ENCODE data around the gene FOXP2. TPM values are rescaled to one million over a fixed set of nuclear protein-coding genes. Genes with fewer than 3 reads are reported as not detected.

FOXP2 gene
- total RNA-seq, 8 experiments from 2014 or later: 1.1 to 10.3 (median 6.7) TPM

DNA sequence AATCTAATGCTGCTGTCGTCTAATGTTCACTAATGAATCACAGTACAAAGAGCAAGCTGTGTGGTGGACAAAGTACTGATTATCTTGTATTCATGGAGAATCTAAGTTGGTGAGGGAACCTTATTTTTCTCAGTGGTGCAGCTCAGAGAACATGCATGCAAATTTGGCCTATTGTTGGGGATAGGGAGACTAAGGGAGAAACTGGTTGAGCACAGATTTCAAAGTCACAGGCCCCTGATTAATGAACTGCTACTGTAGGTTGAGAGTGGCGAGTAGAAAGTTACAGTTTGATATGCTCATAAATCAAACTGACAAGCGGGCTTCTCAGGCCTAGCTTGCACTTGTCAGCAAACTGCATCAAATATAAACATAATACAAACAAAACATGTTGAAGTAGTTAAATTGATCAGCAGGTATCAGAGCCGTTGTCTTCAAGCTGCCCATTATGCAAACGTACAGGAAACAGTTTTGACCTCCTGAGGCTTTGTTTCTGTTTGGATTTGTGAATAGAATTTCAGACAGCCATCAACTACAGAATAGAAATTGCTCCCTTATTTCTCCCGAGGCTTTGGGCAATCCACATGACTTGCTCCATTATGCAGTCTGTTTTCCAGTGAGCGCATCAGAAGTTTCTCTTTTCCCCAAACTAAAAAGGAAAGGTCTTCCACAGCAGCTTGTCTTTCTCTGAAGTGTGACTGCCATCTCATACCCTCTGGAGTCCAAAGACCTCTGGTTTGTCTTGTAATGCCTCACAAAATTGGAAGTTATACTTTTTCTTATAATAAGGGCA, 215.8 kb downstream of the FOXP2 start:
- ATAC-seq (replicated peaks in 6 of 8): peak in 5 of 8 experiments; percentile 91 to 94 (median 93)
- no peak overlapping the region for H3K4me3 ChIP-seq
- in situ Hi-C loops (cut with MboI; ENCODE audit: low pct_unique_long_range_greater_than_20kb in 2 of 9, low sequenced_read_pairs in 9 of 9, unreplicated experiment in 9 of 9): no loop called here
- H3K4me1 ChIP-seq (replicated peaks in 1 of 2): peaks cover 10 to 19% of the 10 kb centered on the region in 2 donors
- WGBS, 10 experiments: 18 to 77% (median 41%) methylated on average over 3 to 7 of the region's 7 CpGs
- no peak overlapping the region for H3K27ac ChIP-seq

- Histone ChIP-seq H3K4me3 (no peak overlapping the region), H3K27ac (no peak overlapping the region), H3K4me1 (replicated peaks in 1 of 2) (peaks cover 10 to 19% of the 10 kb centered on the region in 2 donors)
- WGBS, 10 experiments: 64 to 100% (median 93%) methylated on average over 1 to 3 of the region's 3 CpGs; no CpG with 5 or more reads in 1 of the 10 experiments
- ATAC-seq (replicated peaks in 6 of 8): no peak
- in situ Hi-C loops (cut with MboI; ENCODE audit: low pct_unique_long_range_greater_than_20kb in 2 of 9, low sequenced_read_pairs in 9 of 9, unreplicated experiment in 9 of 9): no loop called here
These were observed 216.7 kb downstream of the FOXP2 start for GRCh38 chr7:114631249-114631822.

- WGBS, 10 experiments: 88 to 100% (median 100%) methylated on average over 1 of the region's 1 CpG; no CpG with 5 or more reads in 2 of the 10 experiments
- H3K4me3 ChIP-seq: no peak overlapping the region
- no peak for ATAC-seq (replicated peaks in 6 of 8)
- in situ Hi-C loops (cut with MboI; ENCODE audit: low pct_unique_long_range_greater_than_20kb in 2 of 9, low sequenced_read_pairs in 9 of 9, unreplicated experiment in 9 of 9): no loop called here
- H3K4me1 ChIP-seq (replicated peaks in 1 of 2): peaks cover 0 to 2% of the 10 kb centered on the region in 2 donors
- H3K27ac ChIP-seq: no peak overlapping the region
These were observed 224.8 kb downstream of the FOXP2 start for GRCh38 chr7:114639451-114639850.

DNA sequence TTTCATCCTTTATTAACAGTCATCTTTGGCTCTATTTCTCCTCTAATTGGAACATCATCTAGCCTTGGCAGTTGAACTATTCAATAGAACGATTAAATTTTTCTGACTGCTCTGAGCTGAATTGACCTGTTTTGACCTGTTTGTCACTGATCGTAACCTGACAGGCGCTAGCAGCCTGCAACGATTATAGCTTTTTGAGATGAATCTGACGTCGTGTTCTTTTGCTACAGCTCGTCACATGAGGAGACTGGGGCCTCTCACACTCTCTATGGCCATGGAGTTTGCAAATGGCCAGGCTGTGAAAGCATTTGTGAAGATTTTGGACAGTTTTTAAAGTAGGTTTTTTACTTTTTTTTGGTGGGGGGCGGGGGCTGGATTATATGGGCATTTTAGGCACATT, 229.8 kb downstream of the FOXP2 start:
- peak in 5 of 8 experiments; percentile 61 to 91 (median 88) for ATAC-seq (replicated peaks in 6 of 8)
- WGBS, 10 experiments: 12 to 80% (median 63%) methylated on average over 2 to 8 of the region's 8 CpGs
- H3K4me3 ChIP-seq: no peak overlapping the region

DNA sequence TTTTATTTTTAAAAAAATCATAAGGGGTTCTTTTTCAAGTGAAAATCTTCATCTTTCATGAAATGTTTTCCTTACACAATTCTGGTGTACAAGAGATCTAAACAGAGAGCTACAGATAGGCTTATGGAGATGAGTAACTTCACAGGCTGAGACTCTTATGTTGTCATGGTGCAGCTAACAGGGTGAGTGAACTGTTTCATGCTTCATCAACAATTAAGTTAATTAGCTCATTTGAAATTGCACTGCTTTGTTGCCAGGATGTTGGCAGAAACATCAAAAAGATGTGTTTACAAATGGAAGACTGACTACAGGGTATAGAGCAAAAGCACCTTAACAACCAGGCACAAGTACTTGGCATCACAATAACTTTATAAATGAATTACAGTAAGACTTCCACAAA, 230.8 kb downstream of the FOXP2 start:
- in situ Hi-C loops (cut with MboI; ENCODE audit: low pct_unique_long_range_greater_than_20kb in 2 of 9, low sequenced_read_pairs in 9 of 9, unreplicated experiment in 9 of 9): no loop called here

More for the DNA sequence above, 229.8 kb downstream of the FOXP2 start:
- Histone ChIP-seq H3K27ac (no peak overlapping the region), H3K4me1 (replicated peaks in 1 of 2) (peaks cover 0 to 22% of the 10 kb centered on the region in 2 donors)
- in situ Hi-C loops (cut with MboI; ENCODE audit: low pct_unique_long_range_greater_than_20kb in 2 of 9, low sequenced_read_pairs in 9 of 9, unreplicated experiment in 9 of 9): no loop called here

GRCh38 chr7:114647518-114647917, 232.9 kb downstream of the FOXP2 start:
- no peak overlapping the region for H3K27ac ChIP-seq
- H3K4me3 ChIP-seq: no peak overlapping the region
- peaks cover 6 to 30% of the 10 kb centered on the region in 2 donors for H3K4me1 ChIP-seq (replicated peaks in 1 of 2)
- ATAC-seq (replicated peaks in 6 of 8): no peak
- in situ Hi-C loops (cut with MboI; ENCODE audit: low pct_unique_long_range_greater_than_20kb in 2 of 9, low sequenced_read_pairs in 9 of 9, unreplicated experiment in 9 of 9): no loop called here

More for the DNA sequence above, 230.8 kb downstream of the FOXP2 start:
- Histone ChIP-seq H3K4me3 (no peak overlapping the region), H3K27ac (no peak overlapping the region), H3K4me1 (replicated peaks in 1 of 2) (peaks cover 0 to 28% of the 10 kb centered on the region in 2 donors)
- peak in 5 of 8 experiments; percentile 72 to 93 (median 80) for ATAC-seq (replicated peaks in 6 of 8)

DNA sequence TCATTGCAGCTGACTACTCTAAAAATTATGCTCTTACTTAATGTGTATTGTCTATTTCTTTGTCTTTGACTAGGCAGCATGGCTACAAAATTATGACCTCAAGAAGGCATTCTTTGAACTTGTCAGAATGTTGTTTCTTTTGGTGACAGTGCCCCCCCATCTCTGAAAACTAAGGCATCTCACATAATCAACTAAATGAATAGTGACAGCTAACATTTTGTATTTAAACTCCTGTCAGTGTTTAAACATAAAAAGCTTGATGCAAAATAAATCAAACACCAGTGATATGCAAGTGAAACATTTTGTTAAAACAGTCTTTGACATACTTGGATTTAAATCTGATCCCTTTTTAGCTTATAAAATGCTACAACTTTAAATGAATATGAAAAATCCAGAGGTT, 233.5 kb downstream of the FOXP2 start:
- peaks cover 11 to 36% of the 10 kb centered on the region in 2 donors for H3K4me1 ChIP-seq (replicated peaks in 1 of 2)
- H3K4me3 ChIP-seq: no peak overlapping the region
- ATAC-seq (replicated peaks in 6 of 8): no peak
- in situ Hi-C loops (cut with MboI; ENCODE audit: low pct_unique_long_range_greater_than_20kb in 2 of 9, low sequenced_read_pairs in 9 of 9, unreplicated experiment in 9 of 9): no loop called here
- H3K27ac ChIP-seq: no peak overlapping the region

- in situ Hi-C loops (cut with MboI; ENCODE audit: low pct_unique_long_range_greater_than_20kb in 2 of 9, low sequenced_read_pairs in 9 of 9, unreplicated experiment in 9 of 9): no loop called here
- 59 to 92% (median 83%) methylated on average over 1 to 4 of the region's 4 CpGs; no CpG with 5 or more reads in 1 of the 10 experiments for WGBS, 10 experiments
- H3K27ac ChIP-seq: no peak overlapping the region
- peaks cover 16 to 41% of the 10 kb centered on the region in 2 donors for H3K4me1 ChIP-seq (replicated peaks in 1 of 2)
- ATAC-seq (replicated peaks in 6 of 8): peak in 5 of 8 experiments; percentile 27 to 79 (median 46)
- H3K4me3 ChIP-seq: no peak overlapping the region
These were observed 234.1 kb downstream of the FOXP2 start for GRCh38 chr7:114648680-114649079.

DNA sequence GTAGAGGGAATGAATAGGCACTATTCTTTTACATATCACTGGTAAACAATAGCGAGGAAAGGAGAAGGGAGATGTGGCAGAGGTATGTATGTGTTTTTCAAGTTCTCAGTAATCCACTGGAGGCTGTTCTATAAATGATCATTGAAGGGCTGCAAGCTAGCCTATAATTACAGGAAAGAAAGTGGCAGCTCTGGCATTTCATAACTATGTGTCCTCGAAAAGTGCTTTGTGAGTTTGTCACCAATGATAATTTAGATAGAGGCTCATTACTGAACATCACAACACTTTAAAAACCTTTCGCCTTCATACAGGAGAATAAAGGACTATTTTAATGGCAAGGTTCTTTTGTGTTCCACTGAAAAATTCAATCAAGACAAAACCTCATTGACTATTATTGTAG, 235.1 kb downstream of the FOXP2 start:
- Histone ChIP-seq H3K4me3 (no peak overlapping the region), H3K27ac (no peak overlapping the region), H3K4me1 (replicated peaks in 1 of 2) (peaks cover 16 to 40% of the 10 kb centered on the region in 2 donors)
- no peak for ATAC-seq (replicated peaks in 6 of 8)
- WGBS, 10 experiments: 80 to 100% (median 87%) methylated on average over 1 to 3 of the region's 3 CpGs; no CpG with 5 or more reads in 1 of the 10 experiments
- in situ Hi-C loops (cut with MboI; ENCODE audit: low pct_unique_long_range_greater_than_20kb in 2 of 9, low sequenced_read_pairs in 9 of 9, unreplicated experiment in 9 of 9): loop anchor here in 3 of 9 experiments (25.0 kb wide), 2 partner anchors 212 to 562 kb away; no protein-coding TSS in a partner anchor

GRCh38 chr7:114650491-114650890, 235.9 kb downstream of the FOXP2 start:
- Histone ChIP-seq H3K4me3 (no peak overlapping the region), H3K27ac (no peak overlapping the region), H3K4me1 (replicated peaks in 1 of 2) (peaks cover 16 to 36% of the 10 kb centered on the region in 2 donors)
- no peak for ATAC-seq (replicated peaks in 6 of 8)
- in situ Hi-C loops (cut with MboI; ENCODE audit: low pct_unique_long_range_greater_than_20kb in 2 of 9, low sequenced_read_pairs in 9 of 9, unreplicated experiment in 9 of 9): loop anchor here in 3 of 9 experiments (25.0 kb wide), 2 partner anchors 213 to 563 kb away; no protein-coding TSS in a partner anchor

DNA sequence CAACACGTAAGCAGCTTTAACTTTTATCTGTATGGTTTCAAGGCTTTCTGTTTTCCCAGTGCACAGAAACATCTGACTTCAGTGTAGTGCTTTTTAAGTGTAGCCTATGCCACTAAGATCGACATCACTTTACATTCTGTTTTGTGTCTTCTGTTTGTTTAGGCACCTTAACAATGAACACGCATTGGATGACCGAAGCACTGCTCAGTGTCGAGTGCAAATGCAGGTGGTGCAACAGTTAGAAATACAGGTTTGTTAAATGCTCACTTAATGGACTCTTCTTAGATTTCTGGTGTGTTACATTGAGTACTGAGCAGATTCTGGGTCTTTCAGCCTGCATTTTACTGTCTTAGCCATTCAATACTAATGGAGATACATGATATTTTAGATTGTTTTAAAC, 237.4 kb downstream of the FOXP2 start:
- Histone ChIP-seq H3K4me1 (replicated peaks in 1 of 2) (peaks cover 16 to 46% of the 10 kb centered on the region in 2 donors), H3K4me3 (no peak overlapping the region), H3K27ac (no peak overlapping the region)
- in situ Hi-C loops (cut with MboI; ENCODE audit: low pct_unique_long_range_greater_than_20kb in 2 of 9, low sequenced_read_pairs in 9 of 9, unreplicated experiment in 9 of 9): loop anchor here in 3 of 9 experiments (25.0 kb wide), 2 partner anchors 215 to 565 kb away; no protein-coding TSS in a partner anchor
- WGBS, 10 experiments: 24 to 100% (median 75%) methylated on average over 1 to 5 of the region's 5 CpGs; no CpG with 5 or more reads in 1 of the 10 experiments
- ATAC-seq (replicated peaks in 6 of 8): peak in 1 of 8 experiments; percentile 17

DNA sequence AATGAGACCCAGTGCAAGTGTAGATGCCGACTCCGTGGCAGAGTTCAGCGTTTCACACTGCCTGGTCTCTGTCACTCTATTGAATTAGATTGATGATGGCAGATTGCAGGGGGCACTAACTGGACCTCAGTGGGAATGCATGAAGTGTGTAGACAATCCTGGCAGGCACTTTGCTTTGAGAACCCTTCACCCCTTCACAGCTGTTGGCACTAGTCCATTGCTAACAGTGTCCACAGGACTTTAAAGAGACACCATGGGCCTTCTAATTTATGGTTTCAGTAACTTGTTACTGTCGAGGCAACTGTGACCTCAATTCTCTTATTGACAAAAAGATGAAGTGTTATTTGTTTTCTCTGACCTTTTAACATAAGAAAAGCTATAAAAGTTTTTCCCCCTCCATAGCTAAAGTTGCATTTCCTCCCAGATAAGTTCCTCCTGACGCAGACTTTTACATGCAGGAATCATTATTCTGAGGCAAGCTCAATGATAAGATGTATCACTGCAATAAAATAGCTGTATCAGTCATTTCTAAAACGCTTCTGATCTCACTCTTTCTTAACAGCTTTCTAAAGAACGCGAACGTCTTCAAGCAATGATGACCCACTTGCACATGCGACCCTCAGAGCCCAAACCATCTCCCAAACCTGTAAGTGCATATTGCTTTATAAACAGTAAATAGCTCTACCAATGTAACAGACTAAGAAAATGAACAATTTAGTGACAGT, 238.9 kb downstream of the FOXP2 start:
- Histone ChIP-seq H3K4me1 (replicated peaks in 1 of 2) (peaks cover 23 to 55% of the 10 kb centered on the region in 2 donors), H3K27ac (no peak overlapping the region), H3K4me3 (no peak overlapping the region)
- 5 to 100% (median 28%) methylated on average over 3 to 10 of the region's 10 CpGs for WGBS, 10 experiments
- in situ Hi-C loops (cut with MboI; ENCODE audit: low pct_unique_long_range_greater_than_20kb in 2 of 9, low sequenced_read_pairs in 9 of 9, unreplicated experiment in 9 of 9): loop anchor here in 3 of 9 experiments (25.0 kb wide), 2 partner anchors 216 to 566 kb away; no protein-coding TSS in a partner anchor
- peak in 5 of 8 experiments; percentile 44 to 79 (median 64) for ATAC-seq (replicated peaks in 6 of 8)

- ATAC-seq (replicated peaks in 6 of 8): peak in 3 of 8 experiments; percentile 52 to 70 (median 58)
- 0 to 100% (median 10%) methylated on average over 1 to 3 of the region's 3 CpGs; no CpG with 5 or more reads in 1 of the 10 experiments for WGBS, 10 experiments
- Histone ChIP-seq H3K4me3 (no peak overlapping the region), H3K27ac (no peak overlapping the region), H3K4me1 (replicated peaks in 1 of 2) (peaks cover 45 to 71% of the 10 kb centered on the region in 2 donors)
- in situ Hi-C loops (cut with MboI; ENCODE audit: low pct_unique_long_range_greater_than_20kb in 2 of 9, low sequenced_read_pairs in 9 of 9, unreplicated experiment in 9 of 9): loop anchor here in 3 of 9 experiments (25.0 kb wide), 2 partner anchors 219 to 569 kb away; no protein-coding TSS in a partner anchor
These were observed 241.9 kb downstream of the FOXP2 start for GRCh38 chr7:114656466-114656865.

Measured in motor neuron (in vitro differentiated cells).